Esophagus squamous epithelium (tissue), 5 donors: Measurements from ENCODE around the gene MYO15B. TPM values are rescaled to one million over a fixed set of nuclear protein-coding genes. Genes with fewer than 3 reads are reported as not detected.

Source experiments
- DNase-seq: peaks from one replicate; lab custom pipeline; 2025; lab: John Stamatoyannopoulos, UW
- H3K27ac ChIP-seq, 4 donors: fragments of 200-600 bp; sonication (generic); one replicate each; pipeline ENCODE4 v1.5.1; 2016 to 2019; ENCODE audit warnings: mild to moderate bottlenecking in 1 of 4
- H3K27me3 ChIP-seq, 4 donors: fragments of 200-600 bp; sonication (generic); 1 replicate in 3 of 4; 2 replicates in 1 of 4; pipeline versions ENCODE4 v1.5.1 to v1.6.0; 2017 to 2021; ENCODE audit warnings: antibody characterized with exemption in 1 of 4
- H3K36me3 ChIP-seq, 3 donors: fragments of 200-600 bp; sonication (generic); one replicate each; pipeline ENCODE4 v1.5.1; 2016 to 2019
- H3K4me1 ChIP-seq, 3 donors: fragments of 200-600 bp; sonication (generic); one replicate each; pipeline ENCODE4 v1.5.1; 2017 to 2019
- H3K4me3 ChIP-seq, 4 donors: fragments of 200-600 bp; sonication (generic); 1 replicate in 3 of 4; 2 replicates in 1 of 4; pipeline ENCODE4 v1.5.1; 2016 to 2019; ENCODE audit warnings: mild to moderate bottlenecking in 2 of 4, moderate library complexity in 1 of 4
- H3K9me3 ChIP-seq, 3 donors: fragments of 200-600 bp; sonication (generic); one replicate each; pipeline ENCODE4 v1.5.1; 2016 to 2019
- POLR2A ChIP-seq, 4 donors: fragments of 450-650 bp; IDR thresholded peaks; one replicate each; pipeline ENCODE4 v1.6.1; 2017; ENCODE audit warnings: antibody characterized with exemption in 4 of 4, mild to moderate bottlenecking in 4 of 4, moderate library complexity in 3 of 4
- WGBS, 2 donors: methylation state at CpG; one replicate each; pipeline ENCODE4 v1.1.5; 2018; 5-methylcytosine and 5-hydroxymethylcytosine counted together
- intact Hi-C: fragments of 100-400 bp; cut with DNase I; formaldehyde crosslinking; loops from one replicate; pipeline ENCODE4 v1.15.0; 2022
- total RNA-seq, 4 donors: library from RNA; depleted of rRNA; stranded (reverse); fragments of >200 nt; gene quantifications; one replicate each; pipeline ENCODE4 v1.1.0, GENCODE V29; 2016
- TF ChIP-seq, protein P1 (sequence below), 6 experiments: fragments of 450-650 bp in 4 of 6; fragments of 200-600 bp in 2 of 6; sonication (generic) in 2 of 6; IDR thresholded peaks; one replicate each; pipeline ENCODE4 v1.5.1; 2016 to 2019; ENCODE audit warnings: antibody characterized with exemption in 6 of 6, mild to moderate bottlenecking in 4 of 6, moderate library complexity in 4 of 6
- donor health status: DM: yes; HTN: yes; CAD: no.

MYO15B gene
- total RNA-seq, 4 donors from 2014 or later, result 6.3 to 60.7 (median 10.4) TPM

DNA sequence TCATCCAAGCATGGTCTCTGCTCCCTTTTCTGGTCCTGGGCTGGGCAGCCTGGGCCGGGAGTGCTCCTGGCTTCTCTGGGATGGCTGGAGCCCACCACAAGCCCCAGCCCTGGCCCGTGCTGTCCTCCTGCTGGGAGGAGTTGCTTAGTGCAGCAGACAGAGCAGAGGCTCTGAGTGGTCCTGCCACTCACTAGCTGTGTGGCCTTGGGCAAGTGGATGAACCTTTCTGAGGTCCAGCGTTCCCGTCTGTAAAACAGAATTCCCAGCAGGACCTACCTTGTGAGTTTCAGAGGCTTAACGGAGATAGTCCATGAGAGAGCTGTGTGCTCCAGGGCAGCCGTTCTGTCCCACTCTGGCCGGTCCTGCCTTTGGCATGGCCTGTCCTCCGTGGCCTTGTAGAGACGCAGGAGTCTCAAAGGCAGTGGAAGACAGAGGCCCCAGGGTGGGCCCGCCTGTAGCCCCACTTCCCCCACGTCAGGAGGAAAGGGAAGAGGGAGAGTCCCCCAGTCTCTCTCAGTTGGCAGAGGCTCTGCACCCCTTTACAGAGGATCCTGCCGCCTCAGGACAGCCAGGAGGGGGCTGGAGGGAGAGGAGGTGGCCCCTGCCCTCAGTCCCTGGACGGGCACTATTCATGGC is 7.8 kb downstream of the MYO15B start:
- no peak for DNase-seq
- TF ChIP-seq POLR2A (IDR thresholded peaks at IDR 0.05), result no peak
- TF ChIP-seq, protein P1, sequence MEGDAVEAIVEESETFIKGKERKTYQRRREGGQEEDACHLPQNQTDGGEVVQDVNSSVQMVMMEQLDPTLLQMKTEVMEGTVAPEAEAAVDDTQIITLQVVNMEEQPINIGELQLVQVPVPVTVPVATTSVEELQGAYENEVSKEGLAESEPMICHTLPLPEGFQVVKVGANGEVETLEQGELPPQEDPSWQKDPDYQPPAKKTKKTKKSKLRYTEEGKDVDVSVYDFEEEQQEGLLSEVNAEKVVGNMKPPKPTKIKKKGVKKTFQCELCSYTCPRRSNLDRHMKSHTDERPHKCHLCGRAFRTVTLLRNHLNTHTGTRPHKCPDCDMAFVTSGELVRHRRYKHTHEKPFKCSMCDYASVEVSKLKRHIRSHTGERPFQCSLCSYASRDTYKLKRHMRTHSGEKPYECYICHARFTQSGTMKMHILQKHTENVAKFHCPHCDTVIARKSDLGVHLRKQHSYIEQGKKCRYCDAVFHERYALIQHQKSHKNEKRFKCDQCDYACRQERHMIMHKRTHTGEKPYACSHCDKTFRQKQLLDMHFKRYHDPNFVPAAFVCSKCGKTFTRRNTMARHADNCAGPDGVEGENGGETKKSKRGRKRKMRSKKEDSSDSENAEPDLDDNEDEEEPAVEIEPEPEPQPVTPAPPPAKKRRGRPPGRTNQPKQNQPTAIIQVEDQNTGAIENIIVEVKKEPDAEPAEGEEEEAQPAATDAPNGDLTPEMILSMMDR (IDR thresholded peaks at IDR 0.05), result no peak
- no peak overlapping the region for H3K27ac ChIP-seq
- H3K4me3 ChIP-seq, result no peak overlapping the region
- H3K4me1 ChIP-seq, result peaks cover 0 to 5% (median 0%) of the 10 kb centered on the region in 3 donors
- intact Hi-C loops, result no loop called here
- no peaks in the 10 kb centered on the region for H3K36me3 ChIP-seq
- WGBS, 2 donors, result 93% methylated on average over 2 of the region's 13 CpGs; no CpG with 5 or more reads in 1 of the 2 donors
- H3K9me3 ChIP-seq, result no peaks in the 10 kb centered on the region
- no peaks in the 10 kb centered on the region for H3K27me3 ChIP-seq

DNA sequence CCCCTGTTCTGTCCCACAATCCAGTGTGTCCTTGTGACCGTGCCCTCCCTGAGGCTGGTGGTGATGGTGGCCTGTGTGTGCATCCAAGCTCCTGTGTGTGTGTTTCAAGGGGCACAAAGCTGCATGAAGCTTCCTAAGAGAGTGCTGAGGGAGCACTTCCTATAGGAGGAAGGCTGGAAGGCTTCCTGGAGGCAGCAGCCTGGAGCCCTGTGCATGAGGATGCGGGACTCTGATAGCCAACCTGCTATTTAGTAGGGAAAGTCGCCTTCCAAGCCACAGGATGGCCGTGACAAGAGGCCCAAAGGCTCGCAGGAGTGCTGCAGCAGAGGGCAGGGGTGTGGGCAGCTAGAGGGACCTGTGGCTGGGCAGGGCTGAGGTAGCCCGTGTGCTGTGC is 8.3 kb downstream of the MYO15B start:
- TF ChIP-seq POLR2A (IDR thresholded peaks at IDR 0.05), result no peak
- TF ChIP-seq, protein P1 (IDR thresholded peaks at IDR 0.05), result no peak
- no peak overlapping the region for H3K27ac ChIP-seq
- no peaks in the 10 kb centered on the region for H3K9me3 ChIP-seq
- H3K36me3 ChIP-seq, result no peaks in the 10 kb centered on the region
- H3K27me3 ChIP-seq, result no peaks in the 10 kb centered on the region
- DNase-seq, result no peak
- peaks cover 0 to 4% (median 0%) of the 10 kb centered on the region in 3 donors for H3K4me1 ChIP-seq
- WGBS, 2 donors, result 64 to 100% methylated on average over 1 to 4 of the region's 6 CpGs
- intact Hi-C loops, result no loop called here
- no peak overlapping the region for H3K4me3 ChIP-seq

DNA sequence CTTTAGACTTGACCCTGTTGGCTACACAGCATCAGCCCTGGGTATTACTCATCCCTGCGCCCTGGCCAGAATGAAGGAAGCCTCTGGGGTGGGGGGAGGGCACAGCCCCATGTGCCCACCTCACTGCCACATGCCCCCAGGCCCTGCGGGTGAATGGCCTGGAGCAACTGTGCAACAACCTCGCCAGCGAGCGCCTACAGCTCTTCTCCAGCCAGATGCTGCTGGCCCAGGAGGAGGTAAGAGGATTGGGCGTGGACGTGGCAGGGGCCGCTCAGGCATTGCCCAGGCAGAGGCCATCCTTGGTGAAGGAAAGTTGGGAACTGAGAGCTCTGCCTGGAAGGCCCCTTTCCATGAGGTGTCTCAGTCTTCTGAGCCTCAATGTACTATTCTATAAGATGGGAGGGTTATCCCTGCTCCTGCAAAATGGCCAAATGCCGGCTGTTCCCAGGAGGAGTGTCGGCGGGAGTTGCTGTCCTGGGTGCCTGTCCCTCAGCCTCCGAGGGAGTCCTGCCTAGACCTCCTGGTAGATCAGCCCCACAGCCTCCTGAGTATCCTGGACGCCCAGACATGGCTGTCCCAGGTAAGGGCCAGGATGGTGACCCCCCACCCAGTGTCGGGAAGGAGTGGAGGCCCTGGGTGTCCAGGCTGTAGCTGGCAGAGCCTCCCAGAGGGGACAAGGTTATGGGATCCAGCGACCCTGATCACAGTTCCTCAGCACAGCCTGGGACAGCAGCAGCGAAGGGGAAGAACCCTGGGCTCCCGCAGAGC is 8.9 kb downstream of the MYO15B start:
- no peak for TF ChIP-seq POLR2A (IDR thresholded peaks at IDR 0.05)
- TF ChIP-seq, protein P1 (IDR thresholded peaks at IDR 0.05), result no peak
- no peaks in the 10 kb centered on the region for H3K36me3 ChIP-seq
- no peaks in the 10 kb centered on the region for H3K27me3 ChIP-seq
- intact Hi-C loops, result no loop called here
- 81 to 100% methylated on average over 1 to 10 of the region's 17 CpGs for WGBS, 2 donors
- no peak overlapping the region for H3K4me3 ChIP-seq
- no peak overlapping the region for H3K27ac ChIP-seq
- peaks cover 0 to 10% (median 3%) of the 10 kb centered on the region in 3 donors for H3K4me1 ChIP-seq
- no peak for DNase-seq
- no peaks in the 10 kb centered on the region for H3K9me3 ChIP-seq

DNA sequence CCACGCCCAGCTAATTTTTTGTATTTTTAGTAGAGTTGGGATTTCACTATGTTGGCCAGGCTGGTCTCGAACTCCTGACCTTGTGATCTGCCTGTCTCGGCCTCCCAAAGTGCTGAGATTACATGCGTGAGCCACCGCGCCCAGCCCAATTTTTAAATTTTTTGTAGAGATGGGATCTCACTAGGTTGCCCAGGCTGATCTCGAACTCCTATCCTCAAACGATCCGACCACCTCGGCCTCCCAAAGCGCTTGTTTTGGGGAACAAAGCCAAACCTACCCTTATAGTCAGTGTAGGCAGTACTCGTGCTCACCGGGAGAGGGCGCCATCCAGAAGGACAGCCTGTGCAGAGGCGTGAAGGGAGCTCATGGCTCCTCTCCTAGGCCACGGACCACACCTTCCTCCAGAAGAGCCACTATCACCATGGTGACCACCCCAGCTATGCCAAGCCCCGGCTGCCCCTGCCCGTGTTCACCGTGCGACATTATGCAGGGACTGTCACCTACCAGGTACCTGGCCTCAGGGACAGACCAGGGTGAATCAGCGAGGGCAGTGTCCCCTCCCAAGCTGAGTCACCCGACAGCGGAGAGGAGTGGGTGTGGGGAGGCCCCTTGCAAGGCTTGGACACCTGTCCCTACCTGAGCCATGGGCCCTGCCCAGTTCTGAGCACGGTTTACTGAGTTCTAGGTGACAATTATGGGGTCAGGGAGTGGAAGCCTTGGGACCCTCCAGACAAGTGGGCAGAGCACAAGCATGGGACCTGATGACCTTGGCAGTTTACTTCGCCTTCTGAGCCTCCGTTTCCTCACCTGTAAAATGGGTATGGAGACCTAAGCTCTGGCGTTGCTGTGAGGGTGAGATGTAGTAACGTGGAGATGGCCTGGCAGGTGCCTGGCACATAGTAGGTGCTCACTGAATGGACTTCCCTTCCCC is 13.7 kb downstream of the MYO15B start:
- 68 to 71% methylated on average over 14 to 16 of the region's 28 CpGs for WGBS, 2 donors
- TF ChIP-seq, protein P1 (IDR thresholded peaks at IDR 0.05), result peak; percentile 29 to 78 (median 67)
- no peak for TF ChIP-seq POLR2A (IDR thresholded peaks at IDR 0.05)
- intact Hi-C loops, result no loop called here

More for the DNA sequence above, 13.7 kb downstream of the MYO15B start:
- Histone ChIP-seq H3K4me1 (peaks cover 6 to 42% (median 10%) of the 10 kb centered on the region in 3 donors), H3K27ac (peak overlapping the region in 2 of 4 donors; percentile 8 to 74), H3K9me3 (no peaks in the 10 kb centered on the region), H3K27me3 (no peaks in the 10 kb centered on the region), H3K36me3 (no peaks in the 10 kb centered on the region), H3K4me3 (no peak overlapping the region)
- no peak for DNase-seq
